MM.1S (cell line): ENCODE measurements around the gene MAP4.

Experiments
- DNase-seq: peaks from one replicate; pipeline ENCODE4 v3.0.0-alpha.2; 2015
- H2AFZ ChIP-seq: fragments of 300-600 bp; sonication (generic); 2 replicates; pipeline ENCODE4 v1.6.0; 2016; ENCODE audit warnings: antibody characterized with exemption, low read length
- H3F3A ChIP-seq: fragments of 300-600 bp; sonication (generic); 2 replicates; pipeline ENCODE4 v1.6.1; 2016; ENCODE audit warnings: mild to moderate bottlenecking, antibody characterized with exemption, low read length, moderate library complexity, mixed read lengths; ENCODE audit not compliant: insufficient read depth
- H3K27ac ChIP-seq: fragments of 300-600 bp; sonication (generic); 2 replicates; pipeline ENCODE4 v1.5.1; 2016; ENCODE audit warnings: mild to moderate bottlenecking, low read length
- H3K27me3 ChIP-seq: fragments of 300-600 bp; sonication (generic); replicated peaks from 2 replicates; pipeline ENCODE4 v1.6.0; 2016; ENCODE audit warnings: low read length; ENCODE audit not compliant: insufficient read depth
- H3K36me3 ChIP-seq: fragments of 300-600 bp; sonication (generic); replicated peaks from 2 replicates; pipeline ENCODE4 v1.6.1; 2016; ENCODE audit warnings: mild to moderate bottlenecking, low read length, mixed read lengths; ENCODE audit not compliant: insufficient read depth
- H3K4me1 ChIP-seq: fragments of 300-600 bp; sonication (generic); 2 replicates; pipeline ENCODE4 v1.6.1; 2016; ENCODE audit warnings: low read length, mixed read lengths
- H3K4me2 ChIP-seq: fragments of 300-600 bp; sonication (generic); 2 replicates; pipeline ENCODE4 v1.6.0; 2016; ENCODE audit warnings: low read depth, low read length
- H3K4me3 ChIP-seq: fragments of 300-600 bp; sonication (generic); 2 replicates; pipeline ENCODE4 v1.5.1; 2016; ENCODE audit warnings: low read length, mixed read lengths
- H3K79me2 ChIP-seq: fragments of 300-600 bp; sonication (generic); 2 replicates; pipeline ENCODE4 v1.6.1; 2016; ENCODE audit warnings: mixed run types, low read length, mixed read lengths
- H3K9ac ChIP-seq: fragments of 300-600 bp; sonication (generic); 2 replicates; pipeline ENCODE4 v1.6.1; 2016; ENCODE audit warnings: low read length, mixed read lengths
- H3K9me2 ChIP-seq: fragments of 300-600 bp; sonication (generic); replicated peaks from 2 replicates; pipeline ENCODE4 v1.6.1; 2016; ENCODE audit warnings: mild to moderate bottlenecking, low read length, mixed read lengths; ENCODE audit not compliant: insufficient read depth
- H3K9me3 ChIP-seq: fragments of 300-600 bp; sonication (generic); replicated peaks from 2 replicates; pipeline ENCODE4 v1.6.1; 2016; ENCODE audit warnings: mild to moderate bottlenecking, low read length, mixed read lengths; ENCODE audit not compliant: insufficient read depth
- H4K20me1 ChIP-seq: fragments of 300-600 bp; sonication (generic); 2 replicates; pipeline ENCODE4 v1.6.1; 2016; ENCODE audit warnings: mild to moderate bottlenecking, low read length, moderate library complexity, mixed read lengths; ENCODE audit not compliant: insufficient read depth
- EZH2 ChIP-seq: fragments of 300-600 bp; sonication (generic); optimal IDR thresholded peaks from 2 replicates; pipeline ENCODE3; 2017; ENCODE audit warnings: low read depth, mild to moderate bottlenecking, antibody characterized with exemption, low read length, mixed read lengths
- EZH2phosphoT487 ChIP-seq: fragments of 300-600 bp; sonication (generic); IDR thresholded peaks from 2 replicates; pipeline ENCODE4 v1.6.1; 2018; ENCODE audit warnings: antibody characterized with exemption, low read length
- TF ChIP-seq, protein P1 (sequence below): fragments of 300-600 bp; sonication (generic); IDR thresholded peaks from 2 replicates; pipeline ENCODE4 v1.5.1; 2016; ENCODE audit warnings: antibody characterized with exemption, low read length, mixed read lengths

MAP4 gene

GRCh38 chr3:47949979-47950378 is 66.2 kb downstream of the MAP4 start:
- H3F3A ChIP-seq, result no peaks in the 10 kb centered on the region
- H3K4me1 ChIP-seq, result no peaks in the 10 kb centered on the region
- H3K4me2 ChIP-seq, result no peak overlapping the region
- H3K4me3 ChIP-seq, result no peak overlapping the region
- H4K20me1 ChIP-seq, result no peaks in the 10 kb centered on the region
- DNase-seq, result no peak
- H3K9me2 ChIP-seq, result no peaks in the 10 kb centered on the region
- H3K9me3 ChIP-seq, result no peaks in the 10 kb centered on the region
- H3K9ac ChIP-seq, result no peak overlapping the region
- no peaks in the 10 kb centered on the region for H3K27me3 ChIP-seq
- no peaks in the 10 kb centered on the region for H3K36me3 ChIP-seq
- no peak overlapping the region for H3K27ac ChIP-seq
- no peaks in the 10 kb centered on the region for H3K79me2 ChIP-seq
- TF ChIP-seq EZH2phosphoT487, result no peak
- TF ChIP-seq, protein P1, sequence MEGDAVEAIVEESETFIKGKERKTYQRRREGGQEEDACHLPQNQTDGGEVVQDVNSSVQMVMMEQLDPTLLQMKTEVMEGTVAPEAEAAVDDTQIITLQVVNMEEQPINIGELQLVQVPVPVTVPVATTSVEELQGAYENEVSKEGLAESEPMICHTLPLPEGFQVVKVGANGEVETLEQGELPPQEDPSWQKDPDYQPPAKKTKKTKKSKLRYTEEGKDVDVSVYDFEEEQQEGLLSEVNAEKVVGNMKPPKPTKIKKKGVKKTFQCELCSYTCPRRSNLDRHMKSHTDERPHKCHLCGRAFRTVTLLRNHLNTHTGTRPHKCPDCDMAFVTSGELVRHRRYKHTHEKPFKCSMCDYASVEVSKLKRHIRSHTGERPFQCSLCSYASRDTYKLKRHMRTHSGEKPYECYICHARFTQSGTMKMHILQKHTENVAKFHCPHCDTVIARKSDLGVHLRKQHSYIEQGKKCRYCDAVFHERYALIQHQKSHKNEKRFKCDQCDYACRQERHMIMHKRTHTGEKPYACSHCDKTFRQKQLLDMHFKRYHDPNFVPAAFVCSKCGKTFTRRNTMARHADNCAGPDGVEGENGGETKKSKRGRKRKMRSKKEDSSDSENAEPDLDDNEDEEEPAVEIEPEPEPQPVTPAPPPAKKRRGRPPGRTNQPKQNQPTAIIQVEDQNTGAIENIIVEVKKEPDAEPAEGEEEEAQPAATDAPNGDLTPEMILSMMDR, result no peak
- no peak for TF ChIP-seq EZH2
- H2AFZ ChIP-seq, result no peak overlapping the region

GRCh38 chr3:47940232-47940631 is 76.0 kb downstream of the MAP4 start:
- no peak overlapping the region for H3K4me3 ChIP-seq
- no peaks in the 10 kb centered on the region for H3K27me3 ChIP-seq
- no peak for DNase-seq
- no peaks in the 10 kb centered on the region for H3K79me2 ChIP-seq
- no peaks in the 10 kb centered on the region for H3K9me2 ChIP-seq
- no peaks in the 10 kb centered on the region for H3F3A ChIP-seq
- no peak overlapping the region for H2AFZ ChIP-seq
- no peaks in the 10 kb centered on the region for H4K20me1 ChIP-seq
- no peak overlapping the region for H3K27ac ChIP-seq
- TF ChIP-seq, protein P1, result no peak
- TF ChIP-seq EZH2phosphoT487, result no peak
- no peak for TF ChIP-seq EZH2
- no peaks in the 10 kb centered on the region for H3K36me3 ChIP-seq
- H3K4me1 ChIP-seq, result no peaks in the 10 kb centered on the region
- no peaks in the 10 kb centered on the region for H3K9me3 ChIP-seq
- no peak overlapping the region for H3K4me2 ChIP-seq
- no peak overlapping the region for H3K9ac ChIP-seq

GRCh38 chr3:47932421-47932820 is 83.8 kb downstream of the MAP4 start:
- H3K9me2 ChIP-seq, result no peaks in the 10 kb centered on the region
- H3K9me3 ChIP-seq, result no peaks in the 10 kb centered on the region
- H3K79me2 ChIP-seq, result no peaks in the 10 kb centered on the region
- no peak for TF ChIP-seq EZH2phosphoT487
- TF ChIP-seq, protein P1, result no peak
- no peak for TF ChIP-seq EZH2
- no peak overlapping the region for H3K4me3 ChIP-seq
- H3K4me1 ChIP-seq, result no peaks in the 10 kb centered on the region
- no peak overlapping the region for H3K27ac ChIP-seq
- no peaks in the 10 kb centered on the region for H4K20me1 ChIP-seq
- 0 out of 2 replicates have a peak, but pooled peaks cover 4% of the 10 kb centered on the region for H3K36me3 ChIP-seq
- no peak overlapping the region for H2AFZ ChIP-seq
- no peak for DNase-seq
- H3K27me3 ChIP-seq, result no peaks in the 10 kb centered on the region
- no peak overlapping the region for H3K4me2 ChIP-seq
- H3K9ac ChIP-seq, result no peak overlapping the region
- H3F3A ChIP-seq, result no peaks in the 10 kb centered on the region
